ENCODE results near the gene NXPH4.

Gene NXPH4

GRCh38 chr12:57205931-57206330 is 10.7 kb upstream of the NXPH4 start:
- H3K4me2 ChIP-seq (ENCODE audit: low read length): no peak overlapping the region
- peaks cover 93% of the 10 kb centered on the region for H3K36me3 ChIP-seq (ENCODE audit: insufficient read depth, low read length)
- no peaks in the 10 kb centered on the region for H3K27me3 ChIP-seq (ENCODE audit: control insufficient read depth, insufficient read depth, low read length)
- H3K9ac ChIP-seq (ENCODE audit: low read depth, low read length): no peak overlapping the region
- no peak overlapping the region for H3K4me3 ChIP-seq (ENCODE audit: low read length)
- peaks cover 7% of the 10 kb centered on the region for H3K4me1 ChIP-seq (ENCODE audit: control insufficient read depth, insufficient read depth, low read length)
- H3K9me3 ChIP-seq (replicated peaks; ENCODE audit: low read length): no peaks in the 10 kb centered on the region

DNA sequence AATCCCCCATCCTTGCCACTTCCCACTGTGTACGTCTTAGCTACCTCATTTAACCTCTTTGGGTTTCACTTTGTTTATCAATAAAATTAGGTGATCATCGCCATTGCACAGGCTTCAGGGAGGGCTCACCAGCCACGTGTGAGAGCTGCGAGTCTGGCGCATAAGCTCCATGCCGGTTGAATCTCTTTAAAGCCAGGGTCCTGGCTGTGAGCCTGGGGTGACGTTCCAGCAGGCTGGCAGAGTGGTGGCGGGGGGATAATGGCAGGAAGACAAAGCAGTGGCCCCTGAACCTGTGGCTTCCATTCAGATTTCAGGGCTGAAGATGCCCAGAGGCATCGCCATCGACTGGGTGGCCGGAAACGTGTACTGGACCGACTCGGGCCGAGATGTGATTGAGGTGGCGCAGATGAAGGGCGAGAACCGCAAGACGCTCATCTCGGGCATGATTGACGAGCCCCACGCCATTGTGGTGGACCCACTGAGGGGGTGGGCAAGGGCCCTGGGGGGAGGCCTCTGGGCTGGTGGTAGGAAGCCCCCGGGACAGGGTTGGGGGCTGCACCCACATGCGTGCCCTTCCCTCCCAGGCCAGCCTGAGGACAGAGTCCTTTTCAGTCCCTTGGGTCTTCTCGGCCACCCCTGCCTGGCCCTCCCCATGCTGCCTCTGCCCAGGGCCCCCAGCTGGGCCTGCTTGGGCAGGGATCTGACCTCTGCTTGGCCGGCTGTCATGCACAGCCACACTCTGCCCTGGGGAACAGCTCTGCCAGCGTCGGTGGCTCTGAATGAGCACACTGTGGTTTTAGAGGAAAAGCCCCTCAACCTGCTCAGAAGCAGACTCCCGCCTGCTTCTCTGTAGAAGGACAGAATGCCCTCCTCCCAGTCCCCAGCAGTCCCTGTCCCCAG is 8.6 kb upstream of the NXPH4 start:
- Histone ChIP-seq H3K9ac (ENCODE audit: low read depth, low read length) (no peak overlapping the region), H3K4me3 (ENCODE audit: low read length) (no peak overlapping the region), H3K36me3 (ENCODE audit: insufficient read depth, low read length) (peaks cover 91% of the 10 kb centered on the region)

DNA sequence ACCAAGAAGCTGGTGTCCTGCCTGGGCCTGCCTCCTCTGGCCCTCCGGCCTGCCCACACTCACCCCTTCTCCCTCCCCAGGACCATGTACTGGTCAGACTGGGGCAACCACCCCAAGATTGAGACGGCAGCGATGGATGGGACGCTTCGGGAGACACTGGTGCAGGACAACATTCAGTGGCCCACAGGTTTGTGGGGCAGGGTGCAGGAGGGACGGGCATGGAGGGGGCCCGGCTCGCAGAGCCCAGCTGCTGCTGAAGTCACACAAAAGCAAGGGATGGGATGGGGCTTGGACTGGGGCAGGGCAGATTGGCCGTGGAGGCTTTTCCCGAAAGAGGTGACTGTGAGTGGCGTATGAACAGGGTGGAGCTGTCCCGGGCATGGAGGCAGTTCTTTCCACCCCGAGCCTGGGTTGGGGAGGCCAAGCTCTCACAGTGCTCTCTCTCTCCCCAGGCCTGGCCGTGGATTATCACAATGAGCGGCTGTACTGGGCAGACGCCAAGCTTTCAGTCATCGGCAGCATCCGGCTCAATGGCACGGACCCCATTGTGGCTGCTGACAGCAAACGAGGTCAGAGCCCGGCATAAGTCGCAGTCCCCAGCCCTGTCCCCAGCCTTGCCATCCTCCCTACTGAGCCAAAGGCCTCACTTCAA is 7.8 kb upstream of the NXPH4 start:
- H3K27me3 ChIP-seq (ENCODE audit: control insufficient read depth, insufficient read depth, low read length): no peaks in the 10 kb centered on the region
- H3K4me2 ChIP-seq (ENCODE audit: low read length): no peak overlapping the region
- H3K4me1 ChIP-seq (ENCODE audit: control insufficient read depth, insufficient read depth, low read length): peaks cover 24% of the 10 kb centered on the region
- H3K4me3 ChIP-seq (ENCODE audit: low read length): no peak overlapping the region
- H3K9me3 ChIP-seq (replicated peaks; ENCODE audit: low read length): no peaks in the 10 kb centered on the region
- H3K36me3 ChIP-seq (ENCODE audit: insufficient read depth, low read length): peaks cover 88% of the 10 kb centered on the region
- no peak overlapping the region for H3K9ac ChIP-seq (ENCODE audit: low read depth, low read length)

More for the DNA sequence above, 8.6 kb upstream of the NXPH4 start:
- Histone ChIP-seq H3K9me3 (replicated peaks; ENCODE audit: low read length) (no peaks in the 10 kb centered on the region), H3K4me2 (ENCODE audit: low read length) (no peak overlapping the region), H3K4me1 (ENCODE audit: control insufficient read depth, insufficient read depth, low read length) (peaks cover 18% of the 10 kb centered on the region), H3K27me3 (ENCODE audit: control insufficient read depth, insufficient read depth, low read length) (no peaks in the 10 kb centered on the region)

GRCh38 chr12:57209916-57210315 is 6.7 kb upstream of the NXPH4 start:
- H3K4me3 ChIP-seq (ENCODE audit: low read length): no peak overlapping the region
- H3K4me1 ChIP-seq (ENCODE audit: control insufficient read depth, insufficient read depth, low read length): peaks cover 25% of the 10 kb centered on the region
- H3K4me2 ChIP-seq (ENCODE audit: low read length): no peak overlapping the region
- no peaks in the 10 kb centered on the region for H3K27me3 ChIP-seq (ENCODE audit: control insufficient read depth, insufficient read depth, low read length)
- no peak overlapping the region for H3K9ac ChIP-seq (ENCODE audit: low read depth, low read length)
- H3K36me3 ChIP-seq (ENCODE audit: insufficient read depth, low read length): peaks cover 82% of the 10 kb centered on the region
- H3K9me3 ChIP-seq (replicated peaks; ENCODE audit: low read length): no peaks in the 10 kb centered on the region

DNA sequence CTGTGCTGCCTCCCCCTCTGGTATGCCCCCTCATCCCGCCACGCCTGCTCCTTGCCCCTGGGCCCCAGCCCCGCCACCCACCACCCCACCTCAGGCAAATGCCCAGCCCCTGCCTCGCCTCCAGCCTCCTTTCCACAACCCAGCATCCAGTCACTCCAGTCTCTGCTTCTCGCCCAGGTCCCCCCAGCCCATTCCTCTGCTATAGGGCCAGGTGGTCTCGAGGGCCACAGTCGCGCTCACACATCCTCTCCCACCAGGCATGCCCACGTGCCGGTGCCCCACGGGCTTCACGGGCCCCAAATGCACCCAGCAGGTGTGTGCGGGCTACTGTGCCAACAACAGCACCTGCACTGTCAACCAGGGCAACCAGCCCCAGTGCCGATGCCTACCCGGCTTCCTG is 6.1 kb upstream of the NXPH4 start:
- Histone ChIP-seq H3K27me3 (ENCODE audit: control insufficient read depth, insufficient read depth, low read length) (no peaks in the 10 kb centered on the region), H3K4me2 (ENCODE audit: low read length) (no peak overlapping the region), H3K4me1 (ENCODE audit: control insufficient read depth, insufficient read depth, low read length) (peaks cover 28% of the 10 kb centered on the region)

GRCh38 chr12:57210926-57211692 is 5.5 kb upstream of the NXPH4 start:
- Histone ChIP-seq H3K4me2 (ENCODE audit: low read length) (no peak overlapping the region), H3K4me1 (ENCODE audit: control insufficient read depth, insufficient read depth, low read length) (peaks cover 34% of the 10 kb centered on the region), H3K27me3 (ENCODE audit: control insufficient read depth, insufficient read depth, low read length) (no peaks in the 10 kb centered on the region), H3K9ac (ENCODE audit: low read depth, low read length) (no peak overlapping the region), H3K4me3 (ENCODE audit: low read length) (no peak overlapping the region), H3K36me3 (ENCODE audit: insufficient read depth, low read length) (peaks cover 70% of the 10 kb centered on the region), H3K9me3 (replicated peaks; ENCODE audit: low read length) (no peaks in the 10 kb centered on the region)

More for the DNA sequence above, 6.1 kb upstream of the NXPH4 start:
- Histone ChIP-seq H3K9ac (ENCODE audit: low read depth, low read length) (no peak overlapping the region), H3K36me3 (ENCODE audit: insufficient read depth, low read length) (peaks cover 76% of the 10 kb centered on the region), H3K4me3 (ENCODE audit: low read length) (no peak overlapping the region), H3K9me3 (replicated peaks; ENCODE audit: low read length) (no peaks in the 10 kb centered on the region)

DNA sequence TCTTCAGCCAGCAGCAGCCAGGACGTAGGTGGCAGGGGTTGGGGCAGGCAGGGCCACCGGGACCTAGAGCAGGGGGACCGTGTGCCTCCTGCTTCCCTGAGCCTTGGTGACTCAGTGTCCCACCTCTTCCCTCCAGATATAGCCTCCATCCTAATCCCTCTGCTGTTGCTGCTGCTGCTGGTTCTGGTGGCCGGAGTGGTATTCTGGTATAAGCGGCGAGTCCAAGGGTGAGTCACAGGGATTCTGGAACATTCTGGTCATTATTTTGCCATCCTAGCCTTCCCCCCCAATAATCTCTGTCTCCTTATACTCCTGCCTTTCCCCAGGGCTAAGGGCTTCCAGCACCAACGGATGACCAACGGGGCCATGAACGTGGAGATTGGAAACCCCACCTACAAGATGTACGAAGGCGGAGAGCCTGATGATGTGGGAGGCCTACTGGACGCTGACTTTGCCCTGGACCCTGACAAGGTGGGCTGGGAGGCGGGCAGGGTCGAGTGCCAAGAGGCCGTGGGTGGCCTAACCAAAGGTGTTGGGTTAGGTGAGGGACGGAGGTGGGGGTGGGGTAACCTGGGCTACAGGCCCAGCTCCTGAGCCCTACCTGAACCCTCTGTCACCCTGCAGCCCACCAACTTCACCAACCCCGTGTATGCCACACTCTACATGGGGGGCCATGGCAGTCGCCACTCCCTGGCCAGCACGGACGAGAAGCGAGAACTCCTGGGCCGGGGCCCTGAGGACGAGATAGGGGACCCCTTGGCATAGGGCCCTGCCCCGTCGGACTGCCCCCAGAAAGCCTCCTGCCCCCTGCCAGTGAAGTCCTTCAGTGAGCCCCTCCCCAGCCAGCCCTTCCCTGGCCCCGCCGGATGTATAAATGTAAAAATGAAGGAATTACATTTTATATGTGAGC is 4.5 kb upstream of the NXPH4 start:
- no peak overlapping the region for H3K9ac ChIP-seq (ENCODE audit: low read depth, low read length)
- H3K4me1 ChIP-seq (ENCODE audit: control insufficient read depth, insufficient read depth, low read length): peaks cover 41% of the 10 kb centered on the region
- no peaks in the 10 kb centered on the region for H3K27me3 ChIP-seq (ENCODE audit: control insufficient read depth, insufficient read depth, low read length)
- no peaks in the 10 kb centered on the region for H3K9me3 ChIP-seq (replicated peaks; ENCODE audit: low read length)
- H3K4me3 ChIP-seq (ENCODE audit: low read length): no peak overlapping the region
- no peak overlapping the region for H3K4me2 ChIP-seq (ENCODE audit: low read length)
- H3K36me3 ChIP-seq (ENCODE audit: insufficient read depth, low read length): peaks cover 63% of the 10 kb centered on the region

DNA sequence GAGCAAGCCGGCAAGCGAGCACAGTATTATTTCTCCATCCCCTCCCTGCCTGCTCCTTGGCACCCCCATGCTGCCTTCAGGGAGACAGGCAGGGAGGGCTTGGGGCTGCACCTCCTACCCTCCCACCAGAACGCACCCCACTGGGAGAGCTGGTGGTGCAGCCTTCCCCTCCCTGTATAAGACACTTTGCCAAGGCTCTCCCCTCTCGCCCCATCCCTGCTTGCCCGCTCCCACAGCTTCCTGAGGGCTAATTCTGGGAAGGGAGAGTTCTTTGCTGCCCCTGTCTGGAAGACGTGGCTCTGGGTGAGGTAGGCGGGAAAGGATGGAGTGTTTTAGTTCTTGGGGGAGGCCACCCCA is 3.9 kb upstream of the NXPH4 start:
- H3K36me3 ChIP-seq (ENCODE audit: insufficient read depth, low read length): peaks cover 59% of the 10 kb centered on the region
- H3K4me2 ChIP-seq (ENCODE audit: low read length): no peak overlapping the region
- H3K4me1 ChIP-seq (ENCODE audit: control insufficient read depth, insufficient read depth, low read length): peaks cover 44% of the 10 kb centered on the region
- H3K4me3 ChIP-seq (ENCODE audit: low read length): no peak overlapping the region
- no peak overlapping the region for H3K9ac ChIP-seq (ENCODE audit: low read depth, low read length)
- H3K9me3 ChIP-seq (replicated peaks; ENCODE audit: low read length): no peaks in the 10 kb centered on the region
- peaks cover 1% of the 10 kb centered on the region for H3K27me3 ChIP-seq (ENCODE audit: control insufficient read depth, insufficient read depth, low read length)

- H3K4me2 ChIP-seq (ENCODE audit: low read length): no peak overlapping the region
- H3K4me1 ChIP-seq (ENCODE audit: control insufficient read depth, insufficient read depth, low read length): peaks cover 44% of the 10 kb centered on the region
- H3K9me3 ChIP-seq (replicated peaks; ENCODE audit: low read length): no peaks in the 10 kb centered on the region
- H3K36me3 ChIP-seq (ENCODE audit: insufficient read depth, low read length): peaks cover 54% of the 10 kb centered on the region
- H3K4me3 ChIP-seq (ENCODE audit: low read length): no peak overlapping the region
- H3K9ac ChIP-seq (ENCODE audit: low read depth, low read length): no peak overlapping the region
- peaks cover 3% of the 10 kb centered on the region for H3K27me3 ChIP-seq (ENCODE audit: control insufficient read depth, insufficient read depth, low read length)
Measured at GRCh38 chr12:57213058-57213715, 3.4 kb upstream of the NXPH4 start.

DNA sequence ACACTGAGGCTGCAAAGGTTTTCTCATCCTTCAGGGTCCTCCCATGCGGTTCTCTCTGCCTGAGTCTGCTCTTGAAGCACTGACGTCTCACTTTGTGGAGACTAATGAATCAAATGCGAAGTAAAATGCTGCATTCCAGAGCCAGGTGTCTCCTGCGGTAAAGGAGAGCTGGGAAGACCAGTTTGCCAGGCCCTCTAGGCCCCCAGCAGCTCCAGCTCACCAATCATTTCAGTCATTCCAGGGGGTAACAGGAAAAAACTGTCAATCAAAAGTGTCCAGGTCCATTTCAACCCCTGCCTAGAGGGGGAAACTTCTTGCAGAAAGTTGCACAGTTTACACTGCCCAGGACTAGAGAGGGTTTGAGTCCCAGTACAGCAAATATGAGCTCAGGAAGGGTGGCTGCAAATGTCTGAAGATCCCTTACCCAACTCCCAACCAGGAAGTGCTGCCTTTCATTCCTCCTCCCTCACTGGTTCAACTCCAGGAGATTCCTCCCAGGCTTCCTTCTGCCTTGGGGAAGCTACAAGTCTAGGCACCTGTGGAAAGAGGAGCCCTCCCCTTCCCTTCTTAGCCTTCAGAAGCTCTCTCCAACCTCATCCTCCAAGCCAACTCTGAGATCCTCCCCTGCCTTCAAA is 2.7 kb upstream of the NXPH4 start:
- Histone ChIP-seq H3K27me3 (ENCODE audit: control insufficient read depth, insufficient read depth, low read length) (peaks cover 6% of the 10 kb centered on the region), H3K4me2 (ENCODE audit: low read length) (no peak overlapping the region), H3K4me3 (ENCODE audit: low read length) (no peak overlapping the region), H3K9me3 (replicated peaks; ENCODE audit: low read length) (no peaks in the 10 kb centered on the region), H3K9ac (ENCODE audit: low read depth, low read length) (no peak overlapping the region), H3K4me1 (ENCODE audit: control insufficient read depth, insufficient read depth, low read length) (peaks cover 37% of the 10 kb centered on the region), H3K36me3 (ENCODE audit: insufficient read depth, low read length) (peaks cover 47% of the 10 kb centered on the region)
